ENCODE data around the gene PSMD8. TPM values are rescaled to one million over a fixed set of nuclear protein-coding genes. Genes with fewer than 3 reads are reported as not detected.

The PSMD8 gene
- total RNA-seq, 1 experiment from 2014 or later, result 367 TPM

DNA sequence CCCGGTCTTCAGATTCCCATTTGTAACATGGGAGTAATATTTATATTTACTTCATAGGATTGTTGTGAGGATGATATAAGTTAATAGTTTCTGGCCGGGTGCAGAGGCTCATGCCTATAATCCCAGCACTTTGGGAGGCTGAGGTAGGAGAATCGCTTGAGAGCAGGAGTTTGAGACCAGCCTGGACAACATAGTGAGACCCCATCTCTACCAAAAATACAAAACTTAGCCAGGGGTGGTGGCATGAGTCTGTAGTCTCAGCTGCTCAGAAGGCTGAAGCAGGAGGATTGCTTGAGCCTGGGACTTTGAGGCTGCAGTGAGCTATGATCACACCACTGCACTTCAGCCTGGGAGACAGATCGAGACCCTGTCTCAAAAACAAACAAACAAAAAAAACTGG is 27.5 kb upstream of the PSMD8 start:
- DNase-seq, result no peak
- POLR2A ChIA-PET (ENCODE audit: unreplicated experiment), result no interaction called here
- H3K4me2 ChIP-seq (ENCODE audit: low read length), result no peak overlapping the region
- H3K4me1 ChIP-seq (ENCODE audit: insufficient read depth, low read length), result no peaks in the 10 kb centered on the region
- CTCF ChIA-PET, result no interaction called here
- intact Hi-C loops (cut with micrococcal nuclease), result no loop called here
- BruUV-seq (replicated peaks), result no TSS peak
- TF ChIP-seq EZH2phosphoT487 (IDR thresholded peaks at IDR 0.05; ENCODE audit: borderline replicate concordance, low read length) (no peak), EZH2 (IDR thresholded peaks at IDR 0.05; ENCODE audit: low read length, unreplicated experiment) (no peak)
- TF ChIP-seq, protein P1, sequence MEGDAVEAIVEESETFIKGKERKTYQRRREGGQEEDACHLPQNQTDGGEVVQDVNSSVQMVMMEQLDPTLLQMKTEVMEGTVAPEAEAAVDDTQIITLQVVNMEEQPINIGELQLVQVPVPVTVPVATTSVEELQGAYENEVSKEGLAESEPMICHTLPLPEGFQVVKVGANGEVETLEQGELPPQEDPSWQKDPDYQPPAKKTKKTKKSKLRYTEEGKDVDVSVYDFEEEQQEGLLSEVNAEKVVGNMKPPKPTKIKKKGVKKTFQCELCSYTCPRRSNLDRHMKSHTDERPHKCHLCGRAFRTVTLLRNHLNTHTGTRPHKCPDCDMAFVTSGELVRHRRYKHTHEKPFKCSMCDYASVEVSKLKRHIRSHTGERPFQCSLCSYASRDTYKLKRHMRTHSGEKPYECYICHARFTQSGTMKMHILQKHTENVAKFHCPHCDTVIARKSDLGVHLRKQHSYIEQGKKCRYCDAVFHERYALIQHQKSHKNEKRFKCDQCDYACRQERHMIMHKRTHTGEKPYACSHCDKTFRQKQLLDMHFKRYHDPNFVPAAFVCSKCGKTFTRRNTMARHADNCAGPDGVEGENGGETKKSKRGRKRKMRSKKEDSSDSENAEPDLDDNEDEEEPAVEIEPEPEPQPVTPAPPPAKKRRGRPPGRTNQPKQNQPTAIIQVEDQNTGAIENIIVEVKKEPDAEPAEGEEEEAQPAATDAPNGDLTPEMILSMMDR (conservative IDR thresholded peaks at IDR 0.05; ENCODE audit: low read depth, low read length), result no peak
- H4K20me1 ChIP-seq (ENCODE audit: low read length), result no peaks in the 10 kb centered on the region
- no peak for ATAC-seq
- H3K79me2 ChIP-seq (ENCODE audit: low read length), result no peaks in the 10 kb centered on the region
- no peaks in the 10 kb centered on the region for H3K9me3 ChIP-seq (ENCODE audit: low read length)
- H3K27ac ChIP-seq (ENCODE audit: low read length), result no peak overlapping the region
- H3K27me3 ChIP-seq (ENCODE audit: low read length), result no peaks in the 10 kb centered on the region
- H3K9me2 ChIP-seq (replicated peaks; ENCODE audit: low read length), result no peaks in the 10 kb centered on the region
- no peak overlapping the region for H2AFZ ChIP-seq (ENCODE audit: low read length)
- no peaks in the 10 kb centered on the region for H3K36me3 ChIP-seq (ENCODE audit: low read depth, low read length)
- H3K4me3 ChIP-seq (ENCODE audit: low read length), result no peak overlapping the region
- no peaks in the 10 kb centered on the region for H3F3A ChIP-seq (ENCODE audit: low read length, unreplicated experiment)
- H3K9ac ChIP-seq (ENCODE audit: low read length), result no peak overlapping the region

DNA sequence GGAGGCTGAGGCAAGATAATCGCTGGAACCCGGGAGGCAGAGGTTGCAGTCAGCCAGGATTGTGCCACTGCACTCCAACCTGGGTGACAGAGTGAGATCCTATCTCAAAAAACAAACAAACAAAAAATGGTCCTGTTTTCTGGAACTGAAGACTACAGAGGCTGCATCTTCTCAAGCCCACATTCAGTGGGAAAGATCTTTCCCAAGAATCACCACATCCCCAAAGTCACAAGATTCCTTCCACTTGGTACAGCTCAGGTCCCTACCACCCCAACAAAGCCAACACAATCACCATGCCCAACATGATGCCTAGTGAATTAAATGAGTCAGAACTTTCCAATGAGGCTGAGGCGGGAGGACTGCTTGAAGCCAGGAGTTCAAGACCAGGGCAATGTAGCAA is 23.5 kb upstream of the PSMD8 start:
- intact Hi-C loops (cut with micrococcal nuclease), result no loop called here
- Histone ChIP-seq H3K4me1 (ENCODE audit: insufficient read depth, low read length) (no peaks in the 10 kb centered on the region), H3F3A (ENCODE audit: low read length, unreplicated experiment) (no peaks in the 10 kb centered on the region), H3K4me3 (ENCODE audit: low read length) (no peak overlapping the region), H3K27ac (ENCODE audit: low read length) (no peak overlapping the region), H3K9me3 (ENCODE audit: low read length) (no peaks in the 10 kb centered on the region), H3K36me3 (ENCODE audit: low read depth, low read length) (no peaks in the 10 kb centered on the region), H3K27me3 (ENCODE audit: low read length) (no peaks in the 10 kb centered on the region), H3K9ac (ENCODE audit: low read length) (no peak overlapping the region), H3K79me2 (ENCODE audit: low read length) (no peaks in the 10 kb centered on the region), H4K20me1 (ENCODE audit: low read length) (no peaks in the 10 kb centered on the region), H3K4me2 (ENCODE audit: low read length) (no peak overlapping the region), H2AFZ (ENCODE audit: low read length) (no peak overlapping the region), H3K9me2 (replicated peaks; ENCODE audit: low read length) (no peaks in the 10 kb centered on the region)
- ChIA-PET POLR2A (ENCODE audit: unreplicated experiment) (no interaction called here), CTCF (no interaction called here)
- TF ChIP-seq, protein P1 (conservative IDR thresholded peaks at IDR 0.05; ENCODE audit: low read depth, low read length), result no peak
- TF ChIP-seq EZH2phosphoT487 (IDR thresholded peaks at IDR 0.05; ENCODE audit: borderline replicate concordance, low read length) (no peak), EZH2 (IDR thresholded peaks at IDR 0.05; ENCODE audit: low read length, unreplicated experiment) (no peak)
- DNase-seq (no peak), ATAC-seq (no peak)
- no TSS peak for BruUV-seq (replicated peaks)

DNA sequence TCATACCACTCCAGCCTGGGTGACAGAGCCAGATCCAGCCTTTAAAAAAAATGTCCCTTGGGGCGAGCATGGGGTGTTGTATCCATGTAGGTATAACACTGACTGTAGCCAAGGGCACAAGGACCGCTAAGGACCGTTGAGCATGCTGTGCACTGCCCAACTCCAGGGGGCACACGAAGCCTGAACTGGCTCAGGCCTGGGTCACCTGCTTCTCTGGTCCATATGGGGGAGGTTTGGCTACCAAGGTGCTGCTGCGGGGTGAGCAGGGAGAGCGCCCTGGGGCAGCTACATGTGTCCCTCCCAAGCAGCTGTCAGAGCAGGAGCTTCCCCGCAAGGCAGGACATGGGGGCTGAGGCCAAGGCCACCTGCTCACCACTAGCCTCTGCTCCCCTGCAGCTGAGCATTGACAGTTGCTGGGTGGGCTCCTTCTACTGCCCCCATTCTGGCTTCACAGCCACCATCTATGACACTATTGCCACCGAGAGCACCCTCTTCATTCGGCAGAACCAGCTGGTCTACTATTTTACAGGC is 22.4 kb upstream of the PSMD8 start:
- BruUV-seq (replicated peaks), result no TSS peak
- DNase-seq (no peak), ATAC-seq (no peak; the same call in 1 of the 2 replicates)
- Histone ChIP-seq H3F3A (ENCODE audit: low read length, unreplicated experiment) (no peaks in the 10 kb centered on the region), H3K36me3 (ENCODE audit: low read depth, low read length) (no peaks in the 10 kb centered on the region), H3K9me3 (ENCODE audit: low read length) (no peaks in the 10 kb centered on the region), H3K4me2 (ENCODE audit: low read length) (no peak overlapping the region), H3K27me3 (ENCODE audit: low read length) (no peaks in the 10 kb centered on the region), H3K4me1 (ENCODE audit: insufficient read depth, low read length) (no peaks in the 10 kb centered on the region), H4K20me1 (ENCODE audit: low read length) (no peaks in the 10 kb centered on the region), H3K9me2 (replicated peaks; ENCODE audit: low read length) (no peaks in the 10 kb centered on the region), H3K79me2 (ENCODE audit: low read length) (no peaks in the 10 kb centered on the region), H2AFZ (ENCODE audit: low read length) (no peak overlapping the region), H3K9ac (ENCODE audit: low read length) (no peak overlapping the region), H3K27ac (ENCODE audit: low read length) (no peak overlapping the region), H3K4me3 (ENCODE audit: low read length) (no peak overlapping the region)
- CTCF ChIA-PET, result no interaction called here
- TF ChIP-seq EZH2 (IDR thresholded peaks at IDR 0.05; ENCODE audit: low read length, unreplicated experiment), result no peak
- TF ChIP-seq, protein P1 (conservative IDR thresholded peaks at IDR 0.05; ENCODE audit: low read depth, low read length), result no peak
- TF ChIP-seq EZH2phosphoT487 (IDR thresholded peaks at IDR 0.05; ENCODE audit: borderline replicate concordance, low read length), result no peak
- POLR2A ChIA-PET (ENCODE audit: unreplicated experiment), result no interaction called here
- intact Hi-C loops (cut with micrococcal nuclease), result no loop called here

Measured in PC-3 (cell line).